ENCODE data around the gene TSPAN13. TPM values are rescaled to one million over a fixed set of nuclear protein-coding genes. Genes with fewer than 3 reads are reported as not detected.
A peak's percentile ranks its signal among the peaks of the same experiment; 100 is the strongest.

Gene TSPAN13
- total and polyA plus RNA-seq, 5 donors from 2014 or later: 0.10 to 1.0 (median 0.32) TPM

DNA sequence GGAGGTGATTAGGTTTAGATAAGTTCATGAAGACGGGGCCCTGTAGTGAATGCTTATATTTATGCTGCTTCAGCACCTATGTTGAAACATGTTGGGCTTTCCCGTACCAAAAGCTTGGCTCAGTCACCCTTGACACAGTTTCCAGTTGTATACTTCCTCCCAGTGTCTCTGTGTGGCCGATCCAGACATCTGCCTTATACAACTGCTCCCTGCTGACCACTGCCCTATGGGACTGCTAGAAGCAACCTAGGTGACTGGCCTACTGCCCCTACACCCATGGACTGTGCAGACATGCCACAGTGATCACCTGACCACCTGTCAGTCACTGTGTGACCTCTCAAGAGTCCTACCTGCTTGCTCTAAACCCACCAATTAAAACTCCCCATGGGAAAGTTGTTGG, 22.6 kb upstream of the TSPAN13 start:
- no peak overlapping the region for H3K27ac Mint-ChIP-seq
- no peaks in the 10 kb centered on the region for H3K36me3 ChIP-seq (ENCODE audit: control insufficient read depth, insufficient read depth, low read length)
- no peaks in the 10 kb centered on the region for H3K9me3 ChIP-seq (ENCODE audit: control insufficient read depth in 2 of 2, low read length in 2 of 2)
- DNase-seq (no peak), ATAC-seq (ENCODE audit: low read depth in 2 of 2) (no peak)
- no peak overlapping the region for H3K27ac ChIP-seq (ENCODE audit: insufficient read depth, low read length, poor library complexity, severe bottlenecking)
- peaks cover 2 to 17% (median 6%) of the 10 kb centered on the region in 4 donors for H3K4me1 Mint-ChIP-seq
- H3K4me3 ChIP-seq (ENCODE audit: low read depth, low read length): no peak overlapping the region
- H3K4me3 Mint-ChIP-seq: no peak overlapping the region
- no peaks in the 10 kb centered on the region for H3K27me3 ChIP-seq (ENCODE audit: control insufficient read depth, insufficient read depth, low read length)
- H3K9me3 Mint-ChIP-seq: peaks cover 0 to 2% (median 0%) of the 10 kb centered on the region in 7 donors
- peaks cover 4% of the 10 kb centered on the region for H3K36me3 Mint-ChIP-seq
- H3K27me3 Mint-ChIP-seq: peaks cover 4% of the 10 kb centered on the region
- no peaks in the 10 kb centered on the region for H3K4me1 ChIP-seq (ENCODE audit: control insufficient read depth, insufficient read depth, low read length, poor library complexity, severe bottlenecking)

DNA sequence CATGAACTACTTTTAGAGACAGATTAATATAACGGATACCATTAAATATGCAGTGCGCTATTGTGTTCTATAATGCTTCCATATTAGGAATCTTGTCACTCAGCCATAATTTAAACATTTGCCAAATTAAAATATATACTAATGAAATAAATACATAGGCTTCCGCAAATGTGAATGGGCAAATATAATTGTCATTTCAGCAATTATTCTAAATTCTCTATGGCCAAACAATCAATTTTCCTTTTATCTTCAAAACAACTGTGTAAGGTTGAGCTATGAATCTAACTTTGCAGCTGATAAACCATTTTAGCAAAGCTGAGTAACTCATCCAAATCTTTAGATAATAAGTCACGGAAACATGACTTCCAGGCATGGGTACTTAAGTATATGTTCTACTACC, 20.7 kb upstream of the TSPAN13 start:
- Histone ChIP-seq H3K36me3 (ENCODE audit: control insufficient read depth, insufficient read depth, low read length) (no peaks in the 10 kb centered on the region), H3K9me3 (ENCODE audit: control insufficient read depth in 2 of 2, low read length in 2 of 2) (no peaks in the 10 kb centered on the region), H3K27me3 (ENCODE audit: control insufficient read depth, insufficient read depth, low read length) (no peaks in the 10 kb centered on the region), H3K27ac (ENCODE audit: insufficient read depth, low read length, poor library complexity, severe bottlenecking) (no peak overlapping the region), H3K4me1 (ENCODE audit: control insufficient read depth, insufficient read depth, low read length, poor library complexity, severe bottlenecking) (no peaks in the 10 kb centered on the region), H3K4me3 (ENCODE audit: low read depth, low read length) (no peak overlapping the region)
- no peak for DNase-seq
- Mint-ChIP-seq H3K27ac (no peak overlapping the region), H3K36me3 (no peaks in the 10 kb centered on the region), H3K4me1 (peaks cover 2 to 17% (median 6%) of the 10 kb centered on the region in 4 donors), H3K27me3 (peaks cover 4% of the 10 kb centered on the region), H3K4me3 (no peak overlapping the region), H3K9me3 (peaks cover 0 to 2% (median 0%) of the 10 kb centered on the region in 7 donors)
- no peak for ATAC-seq (ENCODE audit: low read depth in 2 of 2)

DNA sequence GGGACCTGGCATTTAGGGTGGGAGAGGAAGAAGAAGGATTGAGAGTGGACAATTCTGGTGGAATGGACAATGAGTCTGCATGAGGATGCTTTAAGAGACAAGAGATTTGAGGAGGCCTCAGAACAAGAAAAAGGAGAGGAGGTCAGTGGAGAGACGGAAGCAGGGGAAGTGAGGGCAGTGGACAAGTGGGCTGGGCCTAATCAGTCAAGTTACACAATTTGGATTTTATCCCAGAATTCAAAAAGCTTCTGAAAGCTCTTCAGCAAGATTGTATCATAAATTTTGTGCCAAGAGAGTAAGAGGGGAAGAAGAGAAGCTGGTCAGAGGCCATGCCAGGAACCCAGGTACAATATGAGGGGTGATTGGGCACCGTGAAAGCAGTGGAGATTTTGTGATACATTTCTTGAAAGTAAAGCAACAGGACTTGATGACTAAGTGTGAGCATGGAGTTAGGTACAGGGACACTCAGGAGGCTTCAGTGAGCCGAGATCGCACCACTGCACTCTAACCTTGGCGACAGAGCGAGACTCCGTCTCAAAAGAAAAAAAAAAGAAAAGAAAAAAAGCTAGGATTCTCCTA, 19.3 kb upstream of the TSPAN13 start:
- H3K27ac Mint-ChIP-seq: peak overlapping the region in 1 of 3 donors; percentile 36
- no peaks in the 10 kb centered on the region for H3K27me3 ChIP-seq (ENCODE audit: control insufficient read depth, insufficient read depth, low read length)
- ATAC-seq (ENCODE audit: low read depth in 2 of 2): no peak

DNA sequence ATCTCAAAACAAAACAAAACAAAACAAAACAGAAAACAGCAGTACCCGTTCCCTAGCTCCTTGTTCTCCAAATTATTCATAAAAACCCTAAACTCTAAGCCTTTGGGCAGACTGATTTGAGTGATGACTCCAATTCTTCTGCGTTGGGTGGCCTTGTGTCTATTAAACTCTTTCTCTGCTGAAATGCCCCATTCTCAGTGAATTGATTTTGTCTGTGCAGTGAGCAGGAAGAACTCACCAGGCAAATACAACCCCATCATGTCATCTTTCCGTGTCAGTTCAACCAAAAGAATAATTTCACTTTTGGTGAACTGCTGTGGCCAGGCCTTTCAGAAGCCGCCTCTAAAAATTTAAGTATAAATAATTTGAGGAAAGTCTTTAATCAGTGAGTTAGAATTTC, 18.5 kb upstream of the TSPAN13 start:
- Histone ChIP-seq H3K4me1 (ENCODE audit: control insufficient read depth, insufficient read depth, low read length, poor library complexity, severe bottlenecking) (no peaks in the 10 kb centered on the region), H3K27me3 (ENCODE audit: control insufficient read depth, insufficient read depth, low read length) (no peaks in the 10 kb centered on the region), H3K9me3 (ENCODE audit: control insufficient read depth in 2 of 2, low read length in 2 of 2) (no peaks in the 10 kb centered on the region), H3K27ac (ENCODE audit: insufficient read depth, low read length, poor library complexity, severe bottlenecking) (no peak overlapping the region), H3K4me3 (ENCODE audit: low read depth, low read length) (peak overlapping the region; percentile 56), H3K36me3 (ENCODE audit: control insufficient read depth, insufficient read depth, low read length) (no peaks in the 10 kb centered on the region)
- no peak for ATAC-seq (ENCODE audit: low read depth in 2 of 2)
- peaks cover 2 to 17% (median 6%) of the 10 kb centered on the region in 4 donors for H3K4me1 Mint-ChIP-seq
- H3K4me3 Mint-ChIP-seq: peak overlapping the region; percentile 22 to 60 (median 50)
- peaks cover 4% of the 10 kb centered on the region for H3K27me3 Mint-ChIP-seq
- no peak for DNase-seq
- H3K9me3 Mint-ChIP-seq: peaks cover 0 to 2% (median 0%) of the 10 kb centered on the region in 7 donors
- peak overlapping the region in 1 of 3 donors; percentile 25 for H3K27ac Mint-ChIP-seq
- H3K36me3 Mint-ChIP-seq: no peaks in the 10 kb centered on the region

More for the DNA sequence above, 19.3 kb upstream of the TSPAN13 start:
- no peak for DNase-seq
- Histone ChIP-seq H3K27ac (ENCODE audit: insufficient read depth, low read length, poor library complexity, severe bottlenecking) (no peak overlapping the region), H3K4me1 (ENCODE audit: control insufficient read depth, insufficient read depth, low read length, poor library complexity, severe bottlenecking) (no peaks in the 10 kb centered on the region), H3K36me3 (ENCODE audit: control insufficient read depth, insufficient read depth, low read length) (no peaks in the 10 kb centered on the region), H3K4me3 (ENCODE audit: low read depth, low read length) (peak overlapping the region; percentile 56), H3K9me3 (ENCODE audit: control insufficient read depth in 2 of 2, low read length in 2 of 2) (no peaks in the 10 kb centered on the region)
- peak overlapping the region in 2 of 4 donors; percentile 35 to 60 for H3K4me3 Mint-ChIP-seq
- no peaks in the 10 kb centered on the region for H3K36me3 Mint-ChIP-seq
- peaks cover 0 to 2% (median 0%) of the 10 kb centered on the region in 7 donors for H3K9me3 Mint-ChIP-seq
- H3K4me1 Mint-ChIP-seq: peaks cover 2 to 17% (median 6%) of the 10 kb centered on the region in 4 donors
- H3K27me3 Mint-ChIP-seq: peaks cover 4% of the 10 kb centered on the region

DNA sequence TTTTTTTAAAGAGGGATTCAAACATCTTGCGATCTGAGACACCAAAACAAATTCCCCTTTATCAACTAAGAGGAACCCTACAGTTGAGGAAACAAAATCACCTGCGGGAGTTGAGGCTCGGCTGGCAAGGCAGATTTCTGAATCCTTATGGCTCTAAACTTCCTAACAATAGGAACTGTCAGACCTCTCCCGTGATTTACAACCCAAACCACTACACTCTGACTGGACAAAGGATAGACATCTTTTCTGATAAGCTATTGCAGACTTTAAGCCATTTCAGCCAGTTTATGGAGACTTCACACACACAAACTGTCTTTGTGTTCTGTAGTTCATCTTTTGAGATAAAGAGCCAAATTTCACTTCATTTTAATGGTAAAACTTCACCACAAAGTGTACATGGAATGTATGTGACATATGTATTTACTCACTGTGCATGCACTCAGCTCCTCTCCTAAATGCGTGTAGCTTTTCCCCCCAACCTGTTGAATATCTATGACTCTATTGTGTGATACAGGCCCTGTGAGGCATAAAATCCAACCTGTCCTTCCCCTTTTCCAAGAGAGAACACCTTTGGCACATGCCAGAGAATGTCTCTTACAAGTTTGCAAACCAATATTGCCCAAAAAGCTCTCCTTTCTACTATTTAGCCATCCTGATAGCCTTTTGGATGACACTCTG, 15.4 kb upstream of the TSPAN13 start:
- no peaks in the 10 kb centered on the region for H3K9me3 Mint-ChIP-seq
- Histone ChIP-seq H3K27ac (ENCODE audit: insufficient read depth, low read length, poor library complexity, severe bottlenecking) (no peak overlapping the region), H3K4me3 (ENCODE audit: low read depth, low read length) (no peak overlapping the region), H3K9me3 (ENCODE audit: control insufficient read depth in 2 of 2, low read length in 2 of 2) (no peaks in the 10 kb centered on the region), H3K4me1 (ENCODE audit: control insufficient read depth, insufficient read depth, low read length, poor library complexity, severe bottlenecking) (no peaks in the 10 kb centered on the region), H3K27me3 (ENCODE audit: control insufficient read depth, insufficient read depth, low read length) (no peaks in the 10 kb centered on the region), H3K36me3 (ENCODE audit: control insufficient read depth, insufficient read depth, low read length) (no peaks in the 10 kb centered on the region)
- H3K36me3 Mint-ChIP-seq: no peaks in the 10 kb centered on the region
- no peaks in the 10 kb centered on the region for H3K27me3 Mint-ChIP-seq
- DNase-seq (no peak), ATAC-seq (ENCODE audit: low read depth in 2 of 2) (no peak)
- no peak overlapping the region for H3K4me3 Mint-ChIP-seq
- peaks cover 2 to 17% (median 6%) of the 10 kb centered on the region in 4 donors for H3K4me1 Mint-ChIP-seq
- H3K27ac Mint-ChIP-seq: no peak overlapping the region

DNA sequence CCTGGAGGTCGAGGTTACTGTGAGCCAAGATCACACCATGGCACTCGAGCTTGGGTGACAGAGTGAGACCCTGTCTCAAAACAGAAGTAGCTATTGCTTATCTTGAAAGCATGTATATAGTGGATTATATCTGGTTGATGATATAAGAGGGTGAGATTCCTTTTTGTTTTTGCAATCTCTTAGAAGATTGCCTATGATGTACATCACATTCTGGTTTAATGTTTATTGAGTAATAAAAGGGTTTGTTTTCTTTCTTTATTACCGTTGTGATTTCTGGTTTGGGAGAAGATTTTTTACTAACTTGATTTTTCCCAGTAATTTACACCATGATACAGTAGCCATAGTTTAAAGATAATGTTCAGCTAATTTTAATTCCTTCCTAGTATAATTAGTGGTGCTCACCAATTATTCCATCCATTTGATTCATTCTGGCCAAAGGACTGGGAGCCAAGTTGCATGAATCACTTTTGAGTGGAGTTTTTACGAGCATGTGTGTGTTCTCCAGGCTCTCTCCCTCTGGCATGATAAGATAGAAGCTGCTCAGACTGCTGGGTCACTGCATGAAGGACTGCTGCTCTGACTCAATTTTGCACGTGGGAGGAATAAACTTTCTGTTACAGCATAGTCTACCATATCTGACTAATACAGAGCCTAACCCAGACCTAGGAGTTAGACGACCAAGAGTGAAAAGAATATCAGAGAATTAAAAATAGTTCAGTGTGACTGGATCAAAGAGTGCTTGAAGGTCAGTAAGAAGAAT, 13.5 kb upstream of the TSPAN13 start:
- no peak overlapping the region for H3K27ac ChIP-seq (ENCODE audit: insufficient read depth, low read length, poor library complexity, severe bottlenecking)
- H3K9me3 ChIP-seq (ENCODE audit: control insufficient read depth in 2 of 2, low read length in 2 of 2): no peaks in the 10 kb centered on the region
- peaks cover 5% of the 10 kb centered on the region for H3K27me3 Mint-ChIP-seq
- H3K36me3 Mint-ChIP-seq: no peaks in the 10 kb centered on the region
- no peaks in the 10 kb centered on the region for H3K9me3 Mint-ChIP-seq
- peaks cover 2 to 6% (median 4%) of the 10 kb centered on the region in 4 donors for H3K4me1 Mint-ChIP-seq
- no peaks in the 10 kb centered on the region for H3K4me1 ChIP-seq (ENCODE audit: control insufficient read depth, insufficient read depth, low read length, poor library complexity, severe bottlenecking)
- DNase-seq (peak in 1 of 3 donors; percentile 5), ATAC-seq (ENCODE audit: low read depth in 2 of 2) (no peak)
- H3K27ac Mint-ChIP-seq: no peak overlapping the region
- H3K36me3 ChIP-seq (ENCODE audit: control insufficient read depth, insufficient read depth, low read length): no peaks in the 10 kb centered on the region
- H3K27me3 ChIP-seq (ENCODE audit: control insufficient read depth, insufficient read depth, low read length): no peaks in the 10 kb centered on the region
- H3K4me3 ChIP-seq (ENCODE audit: low read depth, low read length): no peak overlapping the region
- no peak overlapping the region for H3K4me3 Mint-ChIP-seq

DNA sequence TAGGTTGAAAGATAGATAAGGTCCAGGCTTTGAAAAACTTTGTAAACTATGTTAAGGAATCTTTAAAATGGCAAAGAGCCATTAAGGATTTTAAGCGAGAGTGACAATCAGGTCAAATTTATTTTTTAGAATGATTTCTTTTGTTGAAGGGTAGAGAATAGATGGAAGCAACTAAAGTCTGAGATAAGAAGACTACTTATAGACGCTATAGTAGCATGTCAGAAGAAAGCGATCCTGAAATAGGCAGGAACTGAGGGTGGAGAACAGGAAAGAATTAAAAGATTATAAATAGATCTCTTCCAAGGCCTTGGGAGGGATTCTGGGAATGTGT, 13.0 kb upstream of the TSPAN13 start:
- Histone ChIP-seq H3K4me3 (ENCODE audit: low read depth, low read length) (no peak overlapping the region), H3K27me3 (ENCODE audit: control insufficient read depth, insufficient read depth, low read length) (no peaks in the 10 kb centered on the region), H3K27ac (ENCODE audit: insufficient read depth, low read length, poor library complexity, severe bottlenecking) (no peak overlapping the region), H3K36me3 (ENCODE audit: control insufficient read depth, insufficient read depth, low read length) (no peaks in the 10 kb centered on the region), H3K9me3 (ENCODE audit: control insufficient read depth in 2 of 2, low read length in 2 of 2) (no peaks in the 10 kb centered on the region), H3K4me1 (ENCODE audit: control insufficient read depth, insufficient read depth, low read length, poor library complexity, severe bottlenecking) (no peaks in the 10 kb centered on the region)
- Mint-ChIP-seq H3K36me3 (no peaks in the 10 kb centered on the region), H3K4me1 (peaks cover 0 to under 1% (median 0%) of the 10 kb centered on the region in 4 donors), H3K27ac (no peak overlapping the region), H3K27me3 (peaks cover 5% of the 10 kb centered on the region), H3K4me3 (no peak overlapping the region), H3K9me3 (no peaks in the 10 kb centered on the region)
- DNase-seq: no peak
- no peak for ATAC-seq (ENCODE audit: low read depth in 2 of 2)
